IMR-90 (cell line): ENCODE measurements around the gene ZFP36L2. TPM values are rescaled to one million over a fixed set of nuclear protein-coding genes. Genes with fewer than 3 reads are reported as not detected.

Experiments
- ATAC-seq: fragments of 200-7000 bp; cut with Tn5 transposase; 2 replicates; pipeline ENCODE4 v1.9.1; 2020; ENCODE audit warnings: low read depth, mild to moderate bottlenecking, moderate library complexity
- BruUV-seq: library from RNA; stranded (reverse); fragments of 400-500 nt; replicated peaks from 2 replicates; lab custom pipeline; 2021; lab: Mats Ljungman, UMichigan
- CTCF ChIA-PET: fragments of 300-600 bp; formaldehyde crosslinking; extraction: SDS; loops from one replicate; lab custom pipeline; 2021; ENCODE audit warnings: antibody characterized with exemption; lab: Yijun Ruan, JAX
- POLR2A ChIA-PET: fragments of 300-600 bp; sonication (Branson Sonifier 250); formaldehyde crosslinking; loops from one replicate; lab custom pipeline; 2022; ENCODE audit warnings: antibody characterized with exemption; ENCODE audit not compliant: unreplicated experiment; lab: Charles Lee
- DNase-seq: peaks from one replicate; pipeline ENCODE4 v3.0.0; 2013
- H2AFZ ChIP-seq: replicated peaks from 2 replicates; pipeline ENCODE3; 2013; ENCODE audit warnings: low read length, mild to moderate bottlenecking; ENCODE audit not compliant: poor library complexity
- H2AK5ac ChIP-seq: 2 replicates; pipeline ENCODE4 v1.6.1; 2013; ENCODE audit warnings: low read depth, low read length, inconsistent platforms
- H2AK9ac ChIP-seq: replicated peaks from 2 replicates; pipeline ENCODE3; 2013; ENCODE audit warnings: mild to moderate bottlenecking, low read depth, low read length, moderate library complexity; ENCODE audit not compliant: poor library complexity
- H2BK120ac ChIP-seq: 2 replicates; pipeline ENCODE4 v1.6.1; 2013; ENCODE audit warnings: low read depth, low read length, inconsistent platforms
- H2BK15ac ChIP-seq: 3 replicates; pipeline ENCODE4 v1.6.1; 2013; ENCODE audit warnings: low read depth, low read length, inconsistent platforms
- H2BK20ac ChIP-seq: 2 replicates; pipeline ENCODE4 v1.6.1; 2013; ENCODE audit warnings: low read depth, mild to moderate bottlenecking, inconsistent platforms, low read length, moderate library complexity
- H2BK5ac ChIP-seq: 2 replicates; pipeline ENCODE4 v1.6.1; 2013; ENCODE audit warnings: mild to moderate bottlenecking, low read depth, low read length, inconsistent platforms; ENCODE audit not compliant: poor library complexity, severe bottlenecking
- H3K14ac ChIP-seq: replicated peaks from 2 replicates; pipeline ENCODE4 v1.6.1; 2013; ENCODE audit warnings: low read depth, low read length, inconsistent platforms
- H3K18ac ChIP-seq: 2 replicates; pipeline ENCODE4 v1.6.1; 2013; ENCODE audit warnings: low read depth, low read length, control low read depth
- H3K23ac ChIP-seq: 2 replicates; pipeline ENCODE4 v1.6.1; 2013; ENCODE audit warnings: low read depth, low read length, inconsistent platforms
- H3K27ac ChIP-seq: 2 replicates; pipeline ENCODE4 v1.5.1; 2013; ENCODE audit warnings: mild to moderate bottlenecking, control low read depth, low read length; ENCODE audit not compliant: insufficient read depth
- H3K27me3 ChIP-seq: 2 replicates; pipeline ENCODE4 v1.6.1; 2013; ENCODE audit warnings: low read length; ENCODE audit not compliant: control insufficient read depth, insufficient read depth
- H3K36me3 ChIP-seq: 2 replicates; pipeline ENCODE4 v1.6.1; 2013; ENCODE audit warnings: low read length, mixed read lengths; ENCODE audit not compliant: control insufficient read depth, insufficient read depth
- H3K4ac ChIP-seq: 2 replicates; pipeline ENCODE4 v1.6.1; 2013; ENCODE audit warnings: low read depth, low read length, inconsistent platforms
- H3K4me1 ChIP-seq: 2 replicates; pipeline ENCODE4 v1.6.1; 2013; ENCODE audit warnings: low read length, mixed read lengths; ENCODE audit not compliant: control insufficient read depth, insufficient read depth
- H3K4me2 ChIP-seq: 2 replicates; pipeline ENCODE4 v1.6.1; 2013; ENCODE audit warnings: low read depth, mild to moderate bottlenecking, control low read depth, low read length, moderate library complexity
- H3K4me3 ChIP-seq: 2 replicates; pipeline ENCODE4 v1.5.1; 2013; ENCODE audit warnings: low read depth, mild to moderate bottlenecking, control low read depth, low read length, moderate library complexity; ENCODE audit not compliant: insufficient read depth
- H3K56ac ChIP-seq: 2 replicates; pipeline ENCODE4 v1.6.1; 2013; ENCODE audit warnings: low read length, inconsistent platforms; ENCODE audit not compliant: insufficient read depth; ENCODE audit errors: extremely low read depth
- H3K79me1 ChIP-seq, 2 experiments: 2 replicates each; pipeline ENCODE4 v1.6.1; 2013; ENCODE audit warnings: low read length in 2 of 2, inconsistent platforms in 1 of 2, low read depth in 1 of 2
- H3K9ac ChIP-seq: 2 replicates; pipeline ENCODE4 v1.6.1; 2013; ENCODE audit warnings: low read depth, low read length, control low read depth
- H3K9me1 ChIP-seq: 2 replicates; pipeline ENCODE4 v1.6.1; 2013; ENCODE audit warnings: low read length, inconsistent platforms; ENCODE audit not compliant: insufficient read depth
- H3K9me3 ChIP-seq: 2 replicates; pipeline ENCODE4 v1.6.1; 2013; ENCODE audit warnings: low read length; ENCODE audit not compliant: control insufficient read depth, insufficient read depth
- H4K20me1 ChIP-seq: 2 replicates; pipeline ENCODE4 v1.6.1; 2013; ENCODE audit warnings: low read length, inconsistent platforms; ENCODE audit not compliant: insufficient read depth
- H4K5ac ChIP-seq: 2 replicates; pipeline ENCODE4 v1.6.1; 2013; ENCODE audit warnings: mild to moderate bottlenecking, low read depth, low read length, control low read depth
- H4K8ac ChIP-seq, 2 experiments: 2 replicates each; pipeline ENCODE4 v1.6.1; 2013; ENCODE audit warnings: low read depth in 2 of 2, low read length in 2 of 2, control low read depth in 1 of 2, inconsistent platforms in 1 of 2
- H4K91ac ChIP-seq: 2 replicates; pipeline ENCODE4 v1.6.1; 2013; ENCODE audit warnings: low read depth, low read length, inconsistent platforms; ENCODE audit not compliant: insufficient read depth
- BHLHE40 ChIP-seq: fragments of 150-350 bp; IDR thresholded peaks from 2 replicates; pipeline ENCODE4 v1.6.1; 2016; ENCODE audit warnings: mild to moderate bottlenecking, low read depth, low read length
- CEBPB ChIP-seq: IDR thresholded peaks from 2 replicates; pipeline ENCODE4 v1.6.1; 2012; ENCODE audit warnings: low read depth, low read length, improper control_type of control experiment
- CHD1 ChIP-seq: IDR thresholded peaks from 2 replicates; pipeline ENCODE4 v1.6.1; 2012; ENCODE audit warnings: low read depth, low read length, improper control_type of control experiment
- MAFK ChIP-seq: IDR thresholded peaks from 2 replicates; pipeline ENCODE4 v1.6.1; 2012; ENCODE audit warnings: low read depth, low read length, improper control_type of control experiment
- MAZ ChIP-seq: IDR thresholded peaks from 2 replicates; pipeline ENCODE4 v1.6.1; 2012; ENCODE audit warnings: low read depth, mild to moderate bottlenecking, low read length, improper control_type of control experiment, moderate library complexity, borderline replicate concordance
- NFE2L2 ChIP-seq: fragments of 150-350 bp; IDR thresholded peaks from 2 replicates; pipeline ENCODE4 v1.6.1; 2016; ENCODE audit warnings: low read depth, mild to moderate bottlenecking, low read length
- POLR2A ChIP-seq: IDR thresholded peaks from 2 replicates; pipeline ENCODE4 v1.6.1; 2012; ENCODE audit warnings: mild to moderate bottlenecking, low read depth, low read length
- RCOR1 ChIP-seq: IDR thresholded peaks from 2 replicates; pipeline ENCODE4 v1.6.1; 2012; ENCODE audit warnings: mild to moderate bottlenecking, low read length, improper control_type of control experiment; ENCODE audit not compliant: insufficient replicate concordance
- RFX5 ChIP-seq: IDR thresholded peaks from 2 replicates; pipeline ENCODE4 v1.8.0; 2012; ENCODE audit warnings: low read depth, mild to moderate bottlenecking, low read length, moderate library complexity
- SMC3 ChIP-seq: fragments of 150-350 bp; IDR thresholded peaks from 2 replicates; pipeline ENCODE4 v1.6.1; 2016; ENCODE audit warnings: low read depth, mild to moderate bottlenecking, antibody characterized with exemption, low read length, moderate library complexity
- WGBS, 2 experiments: methylation state at CpG; one replicate each; pipeline versions ENCODE4 v1.1.5 to v1.1.7; 2013; ENCODE audit warnings: missing lambda C conversion rate in 2 of 2; ENCODE audit not compliant: insufficient read length in 1 of 2; ENCODE audit errors: extremely low coverage in 2 of 2; 5-methylcytosine and 5-hydroxymethylcytosine counted together
- dilution Hi-C: fragments of 300-500 bp; cut with HindIII; formaldehyde crosslinking; loops from one replicate; pipeline ENCODE4 v1.14.3; 2018; ENCODE audit warnings: low sequenced_read_pairs; ENCODE audit not compliant: unreplicated experiment
- in situ Hi-C: fragments of 300-500 bp; cut with MboI; formaldehyde crosslinking; loops from 3 replicates; pipeline ENCODE4 v1.14.3; 2019; ENCODE audit warnings: low sequenced_read_pairs, inconsistent platforms, mixed read lengths
- intact Hi-C: fragments of 100-400 bp; cut with micrococcal nuclease; formaldehyde crosslinking; loops from 2 replicates; pipeline ENCODE4 v1.10.0; 2022
- polyA plus RNA-seq, 3 experiments: library from polyadenylated mRNA; depleted of rRNA; stranded (reverse); fragments of >200 nt; gene quantifications; 2 replicates each; pipeline ENCODE4 v1.2.3, GENCODE V29; 2012; ENCODE audit warnings: low replicate concordance in 1 of 3
- total RNA-seq: library from RNA; depleted of rRNA; stranded (reverse); fragments of >200 nt; gene quantifications from 2 replicates; pipeline ENCODE4 v1.2.3, GENCODE V29; 2012
- TF ChIP-seq, protein P1 (sequence below): fragments of 150-350 bp; IDR thresholded peaks from 2 replicates; pipeline ENCODE4 v1.6.1; 2016; ENCODE audit warnings: low read depth, mild to moderate bottlenecking, low read length, moderate library complexity, borderline replicate concordance
- TF ChIP-seq, protein P2 (sequence below): fragments of 150-350 bp; IDR thresholded peaks from 2 replicates; pipeline ENCODE4 v1.6.1; 2017; ENCODE audit warnings: mild to moderate bottlenecking, antibody characterized with exemption, low read length, low read depth

ZFP36L2 gene
- total and polyA plus RNA-seq, 2 of the 4 experiments (the other 2 are of a cell fraction): 1.8 to 20.1 TPM

DNA sequence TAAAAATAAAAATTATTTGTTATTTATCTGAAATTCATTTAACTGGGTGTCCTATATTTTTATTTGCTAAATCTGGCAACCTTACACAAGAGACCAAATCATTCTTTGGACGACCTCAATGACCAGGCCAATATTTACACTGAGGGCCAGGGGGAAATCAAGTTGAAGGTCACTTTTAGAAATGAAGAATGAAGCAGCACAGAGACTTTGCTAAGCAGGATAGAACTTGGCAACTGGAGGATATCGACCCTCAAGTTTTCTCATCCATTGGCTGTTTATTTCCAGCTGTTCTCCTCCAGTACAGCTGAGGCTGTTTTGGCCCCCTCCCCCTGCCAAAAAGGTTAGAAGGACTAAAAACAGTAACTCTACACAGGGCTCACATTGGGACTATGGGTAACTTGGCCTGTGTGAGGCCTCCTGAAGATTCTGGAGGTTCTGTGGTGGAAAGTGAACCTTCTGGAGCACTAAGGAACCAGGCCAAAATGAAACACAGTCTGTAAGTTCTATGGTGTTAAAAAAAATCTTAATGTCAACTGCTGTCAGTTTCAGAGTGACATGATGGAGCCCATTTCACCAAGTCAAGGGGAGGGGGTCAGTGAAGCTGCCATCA lies 32.2 kb upstream of the ZFP36L2 start:
- Histone ChIP-seq H4K5ac (no peak overlapping the region), H3K9ac (no peak overlapping the region), H2BK5ac (no peak overlapping the region), H3K27ac (no peak overlapping the region), H4K8ac (no peak overlapping the region), H2AK5ac (no peak overlapping the region), H3K14ac (no peak overlapping the region), H3K4me2 (no peak overlapping the region), H2AK9ac (no peak overlapping the region), H3K23ac (no peak overlapping the region), H2AFZ (no peak overlapping the region), H2BK120ac (no peak overlapping the region), H3K4me1 (no peaks in the 10 kb centered on the region), H3K4me3 (no peak overlapping the region), H4K20me1 (no peaks in the 10 kb centered on the region), H3K27me3 (no peaks in the 10 kb centered on the region), H3K9me1 (peaks cover 3% of the 10 kb centered on the region; the same call in 1 of the 2 replicates), H4K91ac (no peak overlapping the region), H3K56ac (no peak overlapping the region), H3K18ac (no peak overlapping the region), H3K4ac (no peak overlapping the region; the same call in 1 of the 2 replicates), H3K9me3 (no peaks in the 10 kb centered on the region), H2BK20ac (no peak overlapping the region), H3K36me3 (peaks cover 4% of the 10 kb centered on the region), H2BK15ac (no peak overlapping the region), H3K79me1 (no peaks in the 10 kb centered on the region)
- TF ChIP-seq MAZ: no peak
- TF ChIP-seq SMC3: no peak
- no peak for TF ChIP-seq CEBPB
- TF ChIP-seq CHD1: no peak
- TF ChIP-seq RFX5: no peak
- no peak for TF ChIP-seq MAFK
- TF ChIP-seq BHLHE40: no peak
- TF ChIP-seq, protein P1, sequence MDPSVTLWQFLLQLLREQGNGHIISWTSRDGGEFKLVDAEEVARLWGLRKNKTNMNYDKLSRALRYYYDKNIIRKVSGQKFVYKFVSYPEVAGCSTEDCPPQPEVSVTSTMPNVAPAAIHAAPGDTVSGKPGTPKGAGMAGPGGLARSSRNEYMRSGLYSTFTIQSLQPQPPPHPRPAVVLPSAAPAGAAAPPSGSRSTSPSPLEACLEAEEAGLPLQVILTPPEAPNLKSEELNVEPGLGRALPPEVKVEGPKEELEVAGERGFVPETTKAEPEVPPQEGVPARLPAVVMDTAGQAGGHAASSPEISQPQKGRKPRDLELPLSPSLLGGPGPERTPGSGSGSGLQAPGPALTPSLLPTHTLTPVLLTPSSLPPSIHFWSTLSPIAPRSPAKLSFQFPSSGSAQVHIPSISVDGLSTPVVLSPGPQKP: no peak
- no peak for TF ChIP-seq RCOR1
- no peak for TF ChIP-seq NFE2L2
- no peak for TF ChIP-seq POLR2A
- TF ChIP-seq, protein P2, sequence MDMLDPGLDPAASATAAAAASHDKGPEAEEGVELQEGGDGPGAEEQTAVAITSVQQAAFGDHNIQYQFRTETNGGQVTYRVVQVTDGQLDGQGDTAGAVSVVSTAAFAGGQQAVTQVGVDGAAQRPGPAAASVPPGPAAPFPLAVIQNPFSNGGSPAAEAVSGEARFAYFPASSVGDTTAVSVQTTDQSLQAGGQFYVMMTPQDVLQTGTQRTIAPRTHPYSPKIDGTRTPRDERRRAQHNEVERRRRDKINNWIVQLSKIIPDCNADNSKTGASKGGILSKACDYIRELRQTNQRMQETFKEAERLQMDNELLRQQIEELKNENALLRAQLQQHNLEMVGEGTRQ: no peak
- in situ Hi-C loops (no loop called here), dilution Hi-C loops (no loop called here), intact Hi-C loops (no loop called here)
- WGBS, 2 experiments: no CpG with 5 or more reads among the region's 2 CpGs
- CTCF ChIA-PET: no interaction called here
- POLR2A ChIA-PET: no interaction called here
- no peak for ATAC-seq
- no peak for DNase-seq
- no TSS peak for BruUV-seq
